Left colon (tissue), 2 donors: ENCODE results near the gene CKAP5. TPM values are rescaled to one million over a fixed set of nuclear protein-coding genes. Genes with fewer than 3 reads are reported as not detected.

Source experiments
- ATAC-seq: fragments of 200-7000 bp; cut with Tn5 transposase; one replicate; pipeline ENCODE4 v1.9.1; 2020; ENCODE audit warnings: mild to moderate bottlenecking, moderate library complexity
- DNase-seq, 2 donors: peaks; one replicate each; pipeline ENCODE4 v3.0.0-alpha.2; 2020
- intact Hi-C, 2 donors: fragments of 100-400 bp; cut with DNase I in 1 of 2; cut with micrococcal nuclease in 1 of 2; formaldehyde crosslinking; loops; one replicate each; pipeline versions ENCODE4 v1.11.2 to v1.14.0; 2022; cut with DNase I, micrococcal nuclease
- microRNA-seq, 2 donors: library from miRNA; unstranded; fragments of <30 nt; microRNA quantifications; one replicate each; pipeline versions ENCODE4 v1.1.0 to v1.2.0, GENCODE V29; 2020
- total RNA-seq, 2 donors: library from RNA; stranded (reverse); fragmentation: NEBNext Ultra II Directional; extraction: Animal tissue kit (Norgen Biotek cat#: 25700); gene quantifications; one replicate each; pipeline ENCODE4 v1.2.1, GENCODE V29; 2021
- donor health status: DM: no; HTN: no; CAD: no.
- donor health status: DM: yes; HTN: yes; CAD: no.

Gene CKAP5
- total RNA-seq, 2 donors from 2014 or later, result 50.4 to 68.0 TPM

DNA sequence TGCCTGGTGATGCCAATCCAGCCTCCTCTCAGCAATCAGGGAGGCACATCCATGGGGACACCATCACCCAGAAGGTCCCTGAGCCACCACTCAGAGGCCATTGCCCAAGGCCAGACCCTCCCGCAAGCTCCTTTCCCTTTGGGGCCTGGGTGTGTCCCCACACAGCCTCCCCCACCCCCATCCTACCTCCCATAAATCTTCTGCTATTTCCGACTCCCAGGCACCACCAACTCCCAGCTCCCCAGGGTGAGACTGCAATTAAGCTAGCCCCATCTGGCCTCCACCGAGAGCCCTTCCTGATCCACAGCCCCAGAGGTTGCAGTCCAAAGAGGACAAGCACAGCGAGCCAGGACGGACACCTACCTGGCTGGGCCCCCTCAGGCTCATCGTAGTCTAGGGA lies 152.0 kb downstream of the CKAP5 start:
- ATAC-seq (no peak), DNase-seq (no peak)
- intact Hi-C loops, result no loop called here

DNA sequence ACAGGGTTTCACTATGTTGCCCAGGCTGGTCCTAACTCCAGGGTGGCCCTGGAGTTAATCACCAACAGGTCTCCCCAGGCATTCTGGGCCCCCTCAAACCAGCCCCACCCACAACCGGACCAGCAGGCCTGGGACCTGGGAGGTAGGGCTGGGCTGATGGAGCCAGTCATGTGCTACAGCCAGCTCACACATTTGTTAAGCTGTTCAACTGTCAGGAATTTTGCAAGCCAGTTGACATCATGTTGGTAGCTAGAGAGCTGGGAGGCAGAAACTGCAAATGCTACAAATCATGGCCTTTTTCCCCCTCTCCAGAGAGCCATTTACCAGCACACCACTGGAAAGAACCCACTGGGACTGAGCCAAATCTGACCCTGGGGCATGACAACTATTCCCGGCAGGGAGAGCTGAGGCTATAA lies 152.5 kb downstream of the CKAP5 start:
- ATAC-seq (no peak), DNase-seq (no peak)
- intact Hi-C loops, result no loop called here

Small RNA genes within 50 kb of the gene (microRNA-seq; reads per million reads assigned to microRNA genes)
- gene MIR5582, result 2.7 to 3.2 reads per million in 2 donors

Other genes starting within 250 kb of the CKAP5 start
- gene HARBI1, start 229.1 kb downstream of the CKAP5 start, total RNA-seq, result 1 to 10 TPM; 4.5 to 6.4 TPM
- 10 to 100 TPM; 51.3 to 57.6 TPM for gene ATG13, start 228.7 kb downstream of the CKAP5 start, total RNA-seq
- gene ARHGAP1, start 145.7 kb downstream of the CKAP5 start, total RNA-seq, result 10 to 100 TPM; 77.3 to 78.5 TPM
- 10 to 100 TPM; 11.3 to 11.6 TPM for gene ZNF408, start 145.2 kb downstream of the CKAP5 start, total RNA-seq
- gene F2, start 127.1 kb downstream of the CKAP5 start, total RNA-seq, result not detected
- gene LRP4, start 72.3 kb upstream of the CKAP5 start, total RNA-seq, result 10 to 100 TPM in 1 of 2 donors, 1 to 10 TPM in 1; 6.7 to 43.3 TPM
- gene CSTPP1, start 90.5 kb upstream of the CKAP5 start, total RNA-seq, result 10 to 100 TPM; 27.7 to 34.8 TPM